Measurements from ENCODE around the gene TGFA.

TGFA gene

DNA sequence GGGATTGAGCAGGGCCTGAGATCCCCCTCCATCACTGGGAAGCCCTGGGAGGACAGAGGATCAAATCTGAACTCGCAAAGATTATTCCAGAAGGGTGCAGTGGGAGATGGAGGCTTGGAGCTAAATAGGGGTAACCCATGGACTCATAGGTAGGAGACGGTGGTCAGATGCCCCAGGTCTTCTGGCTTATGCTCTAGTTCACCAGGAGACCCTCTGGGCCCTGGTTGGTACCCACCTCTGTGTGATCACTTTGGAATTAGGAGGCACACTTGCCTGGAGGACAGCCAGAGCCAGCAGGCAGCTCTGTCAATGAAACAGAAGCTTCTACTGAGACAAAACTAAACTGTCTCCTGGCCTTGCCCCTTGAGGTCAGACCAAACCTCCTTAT is 110.6 kb downstream of the TGFA start:
- no peaks in the 10 kb centered on the region for H3K36me3 ChIP-seq (ENCODE audit: control insufficient read depth, insufficient read depth, low read length)
- no peaks in the 10 kb centered on the region for H3K9me3 ChIP-seq (ENCODE audit: control insufficient read depth, insufficient read depth, low read length)
- H3K9ac ChIP-seq (ENCODE audit: low read depth, low read length) = no peak overlapping the region
- H3K4me3 ChIP-seq (ENCODE audit: low read depth, low read length) = no peak overlapping the region
- peaks cover 77% of the 10 kb centered on the region for H3K27me3 ChIP-seq (ENCODE audit: control insufficient read depth, insufficient read depth, low read length)
- H3K27ac ChIP-seq (ENCODE audit: low read depth, low read length) = no peak overlapping the region
- no peaks in the 10 kb centered on the region for H3K4me1 ChIP-seq (ENCODE audit: control insufficient read depth, insufficient read depth, low read length)

DNA sequence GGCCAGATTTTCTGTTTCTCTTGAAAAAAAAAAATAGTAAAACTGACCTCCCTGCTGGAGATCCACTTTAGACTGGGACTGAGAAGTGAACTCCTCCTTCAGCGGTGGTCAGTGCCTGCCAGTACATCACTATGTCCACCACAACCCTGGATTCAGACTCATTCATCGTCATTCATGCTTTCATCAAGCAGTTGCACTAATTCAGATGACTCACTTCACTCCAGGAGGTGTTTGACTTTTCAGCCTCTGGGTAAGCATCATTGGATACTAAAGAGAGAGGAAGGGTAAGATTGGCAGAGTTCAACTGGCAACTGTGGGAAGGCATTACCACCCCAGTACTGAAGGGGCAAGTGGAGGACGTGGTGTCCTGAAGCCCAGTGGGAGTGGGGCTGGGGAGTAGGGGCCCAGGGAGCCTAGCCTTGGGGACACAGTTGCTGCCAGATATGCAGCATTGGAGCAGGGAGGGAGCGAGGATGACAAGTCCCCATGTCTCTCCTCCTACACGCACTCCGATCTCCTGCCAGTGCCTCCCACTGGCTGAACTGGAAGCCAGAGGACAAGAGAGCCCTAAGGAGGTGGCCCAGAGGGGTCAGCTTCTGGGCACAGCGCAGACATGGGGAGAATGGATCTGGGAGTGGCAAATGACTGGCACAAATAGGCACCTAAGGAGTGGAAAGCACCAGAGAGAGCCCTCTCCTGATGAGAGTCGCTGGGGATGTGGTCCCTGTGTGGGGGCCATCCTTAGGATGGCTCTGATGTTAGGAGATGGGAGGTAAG is 111.1 kb downstream of the TGFA start:
- Histone ChIP-seq H3K9ac (ENCODE audit: low read depth, low read length) (no peak overlapping the region), H3K27ac (ENCODE audit: low read depth, low read length) (no peak overlapping the region), H3K4me1 (ENCODE audit: control insufficient read depth, insufficient read depth, low read length) (no peaks in the 10 kb centered on the region), H3K4me3 (ENCODE audit: low read depth, low read length) (no peak overlapping the region), H3K9me3 (ENCODE audit: control insufficient read depth, insufficient read depth, low read length) (no peaks in the 10 kb centered on the region), H3K27me3 (ENCODE audit: control insufficient read depth, insufficient read depth, low read length) (peaks cover 78% of the 10 kb centered on the region), H3K36me3 (ENCODE audit: control insufficient read depth, insufficient read depth, low read length) (no peaks in the 10 kb centered on the region)

DNA sequence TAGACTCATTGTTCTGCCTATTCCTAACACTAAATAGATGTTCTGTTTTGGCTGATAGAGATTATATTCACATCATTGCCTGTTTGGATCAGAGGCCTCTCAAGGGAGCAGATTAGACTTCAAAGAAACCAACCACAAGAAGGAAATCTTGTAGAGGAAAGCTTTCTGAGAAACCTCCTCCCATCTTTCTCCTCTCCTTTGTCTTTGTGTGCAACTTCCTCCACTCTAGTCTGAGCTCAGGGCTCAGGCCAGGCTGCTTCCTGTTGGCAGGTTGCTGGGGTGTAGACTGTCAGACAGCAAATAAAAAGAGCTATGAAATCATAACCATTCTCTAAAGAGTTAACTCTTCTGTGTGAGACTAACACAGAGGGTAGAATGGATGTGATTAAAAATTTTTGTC is 113.0 kb downstream of the TGFA start:
- H3K4me3 ChIP-seq (ENCODE audit: low read depth, low read length) = no peak overlapping the region
- no peak overlapping the region for H3K27ac ChIP-seq (ENCODE audit: low read depth, low read length)
- H3K27me3 ChIP-seq (ENCODE audit: control insufficient read depth, insufficient read depth, low read length) = peaks cover 96% of the 10 kb centered on the region
- H3K9me3 ChIP-seq (ENCODE audit: control insufficient read depth, insufficient read depth, low read length) = no peaks in the 10 kb centered on the region
- H3K4me1 ChIP-seq (ENCODE audit: control insufficient read depth, insufficient read depth, low read length) = no peaks in the 10 kb centered on the region
- no peaks in the 10 kb centered on the region for H3K36me3 ChIP-seq (ENCODE audit: control insufficient read depth, insufficient read depth, low read length)
- H3K9ac ChIP-seq (ENCODE audit: low read depth, low read length) = no peak overlapping the region

DNA sequence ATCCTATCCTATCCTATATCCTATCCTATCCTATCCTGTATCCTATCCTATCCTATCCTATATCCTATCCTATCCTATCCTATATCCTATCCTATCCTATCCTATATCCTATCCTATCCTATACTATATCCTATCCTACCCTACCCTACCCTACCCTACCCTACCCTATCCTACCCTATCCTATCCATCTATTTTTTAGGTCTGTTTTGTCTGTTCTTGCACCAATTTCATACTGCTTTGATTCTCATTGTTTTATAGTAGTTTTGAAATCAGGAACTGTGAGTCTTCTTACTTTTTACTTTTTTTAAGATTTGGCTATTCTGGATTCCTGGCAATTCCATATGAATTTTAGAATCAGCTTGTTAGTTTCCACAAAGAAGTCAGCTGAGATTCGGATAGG is 118.5 kb downstream of the TGFA start:
- no peak overlapping the region for H3K27ac ChIP-seq (ENCODE audit: low read depth, low read length)
- peaks cover 80% of the 10 kb centered on the region for H3K27me3 ChIP-seq (ENCODE audit: control insufficient read depth, insufficient read depth, low read length)
- no peak overlapping the region for H3K4me3 ChIP-seq (ENCODE audit: low read depth, low read length)
- no peaks in the 10 kb centered on the region for H3K9me3 ChIP-seq (ENCODE audit: control insufficient read depth, insufficient read depth, low read length)
- H3K4me1 ChIP-seq (ENCODE audit: control insufficient read depth, insufficient read depth, low read length) = no peaks in the 10 kb centered on the region
- H3K9ac ChIP-seq (ENCODE audit: low read depth, low read length) = no peak overlapping the region
- no peaks in the 10 kb centered on the region for H3K36me3 ChIP-seq (ENCODE audit: control insufficient read depth, insufficient read depth, low read length)

DNA sequence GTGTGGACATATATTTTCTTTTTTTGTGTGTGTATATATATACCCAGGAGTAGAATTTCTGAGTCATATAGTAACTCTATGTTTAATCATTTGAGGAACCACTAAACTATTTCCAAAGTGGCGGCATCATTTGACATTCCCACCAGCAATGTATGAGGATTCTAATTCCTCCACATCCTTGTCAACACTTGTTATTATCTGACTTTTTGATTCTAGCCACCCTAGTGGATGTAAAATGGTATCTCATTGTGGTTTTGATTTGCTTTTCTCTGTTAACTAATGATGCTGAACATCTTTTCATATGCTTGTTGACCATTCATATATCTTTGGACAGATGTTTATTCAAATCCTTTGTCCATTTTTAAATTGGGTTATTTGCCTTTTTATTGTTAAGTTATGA is 120.3 kb downstream of the TGFA start:
- Histone ChIP-seq H3K9me3 (ENCODE audit: control insufficient read depth, insufficient read depth, low read length) (no peaks in the 10 kb centered on the region), H3K27me3 (ENCODE audit: control insufficient read depth, insufficient read depth, low read length) (peaks cover 71% of the 10 kb centered on the region), H3K36me3 (ENCODE audit: control insufficient read depth, insufficient read depth, low read length) (no peaks in the 10 kb centered on the region), H3K27ac (ENCODE audit: low read depth, low read length) (no peak overlapping the region), H3K4me3 (ENCODE audit: low read depth, low read length) (no peak overlapping the region), H3K9ac (ENCODE audit: low read depth, low read length) (no peak overlapping the region), H3K4me1 (ENCODE audit: control insufficient read depth, insufficient read depth, low read length) (no peaks in the 10 kb centered on the region)

DNA sequence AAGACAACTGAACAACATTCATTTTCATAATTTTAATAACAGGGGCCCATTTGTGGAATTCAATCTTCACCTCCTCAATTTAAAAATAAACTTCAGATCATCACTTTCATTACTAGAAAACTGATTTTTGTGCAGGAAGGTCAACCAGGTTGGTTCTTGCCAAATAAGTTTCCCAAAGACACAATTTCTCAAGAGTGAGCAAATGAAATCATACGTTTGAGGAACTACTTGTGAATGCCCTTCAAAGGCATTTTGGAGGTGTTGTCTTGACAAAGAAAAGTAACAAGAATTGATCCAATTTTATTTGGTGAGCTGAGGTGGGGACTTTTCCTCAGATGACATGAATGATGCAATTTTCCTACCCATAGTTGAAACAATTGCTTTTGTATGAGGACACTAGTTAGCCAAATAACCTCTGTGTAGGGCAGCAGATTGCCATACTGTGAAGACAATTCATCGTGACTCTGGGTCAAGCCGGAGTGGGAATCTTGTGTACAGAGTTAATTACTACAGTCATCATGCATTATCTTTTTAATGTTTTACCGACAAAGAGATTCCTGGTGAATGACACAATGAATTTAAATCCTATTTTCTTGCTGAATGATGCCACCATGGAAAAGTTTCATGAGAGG is 121.8 kb downstream of the TGFA start:
- Histone ChIP-seq H3K4me1 (ENCODE audit: control insufficient read depth, insufficient read depth, low read length) (no peaks in the 10 kb centered on the region), H3K9ac (ENCODE audit: low read depth, low read length) (no peak overlapping the region), H3K27ac (ENCODE audit: low read depth, low read length) (no peak overlapping the region), H3K9me3 (ENCODE audit: control insufficient read depth, insufficient read depth, low read length) (no peaks in the 10 kb centered on the region), H3K27me3 (ENCODE audit: control insufficient read depth, insufficient read depth, low read length) (peaks cover 69% of the 10 kb centered on the region), H3K36me3 (ENCODE audit: control insufficient read depth, insufficient read depth, low read length) (no peaks in the 10 kb centered on the region), H3K4me3 (ENCODE audit: low read depth, low read length) (no peak overlapping the region)

DNA sequence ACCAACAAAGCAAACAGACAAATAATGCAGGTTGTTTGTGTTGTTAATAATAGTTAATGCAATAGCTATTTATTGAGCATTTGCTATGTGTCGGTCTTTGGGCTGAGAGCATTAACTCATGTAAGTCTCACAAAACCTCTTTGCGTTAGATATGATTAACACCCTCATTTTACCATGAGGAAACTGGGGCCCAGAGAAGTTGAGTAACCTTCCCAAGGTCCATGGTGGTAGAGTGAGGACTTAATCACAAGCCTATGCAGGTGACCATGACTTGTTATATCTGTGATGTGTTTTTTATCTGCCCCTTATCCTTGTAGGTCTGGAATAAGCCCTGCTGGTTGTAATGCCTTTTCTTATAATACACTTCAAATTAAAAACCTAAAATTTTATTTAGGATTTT is 127.3 kb downstream of the TGFA start:
- Histone ChIP-seq H3K9ac (ENCODE audit: low read depth, low read length) (no peak overlapping the region), H3K4me1 (ENCODE audit: control insufficient read depth, insufficient read depth, low read length) (no peaks in the 10 kb centered on the region), H3K9me3 (ENCODE audit: control insufficient read depth, insufficient read depth, low read length) (no peaks in the 10 kb centered on the region), H3K4me3 (ENCODE audit: low read depth, low read length) (no peak overlapping the region), H3K27me3 (ENCODE audit: control insufficient read depth, insufficient read depth, low read length) (peaks cover 65% of the 10 kb centered on the region), H3K27ac (ENCODE audit: low read depth, low read length) (no peak overlapping the region), H3K36me3 (ENCODE audit: control insufficient read depth, insufficient read depth, low read length) (no peaks in the 10 kb centered on the region)

DNA sequence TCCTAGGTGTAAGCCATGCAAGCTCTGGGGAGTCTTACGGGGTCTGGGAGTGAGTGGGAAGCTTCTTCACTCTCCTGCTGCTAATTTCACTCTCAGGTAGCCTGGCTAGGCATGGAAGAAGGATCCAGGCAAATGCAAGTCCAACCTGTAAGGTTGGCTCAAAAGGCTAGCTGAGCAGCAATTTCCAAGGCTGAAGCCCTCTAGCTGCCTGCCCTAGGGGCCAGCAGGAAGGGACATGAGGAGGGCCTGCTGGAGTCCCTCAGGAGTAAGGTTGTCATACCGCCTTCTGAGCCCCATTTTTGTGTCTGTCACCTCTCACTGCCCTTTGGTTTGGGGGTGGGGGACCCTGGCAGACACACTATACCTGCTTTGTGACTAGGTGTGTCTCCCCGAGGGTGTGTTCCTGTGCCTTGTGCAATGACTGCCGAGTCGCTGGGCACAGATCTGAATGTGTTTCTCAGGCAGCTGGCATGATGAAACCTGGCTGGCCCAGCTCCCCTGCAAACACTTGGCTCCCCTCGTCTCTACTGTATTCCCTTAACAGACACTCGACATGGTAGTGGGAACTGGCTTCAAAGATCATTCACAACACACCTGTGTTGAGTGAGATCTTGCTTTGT is 127.8 kb downstream of the TGFA start:
- H3K4me3 ChIP-seq (ENCODE audit: low read depth, low read length) = no peak overlapping the region

DNA sequence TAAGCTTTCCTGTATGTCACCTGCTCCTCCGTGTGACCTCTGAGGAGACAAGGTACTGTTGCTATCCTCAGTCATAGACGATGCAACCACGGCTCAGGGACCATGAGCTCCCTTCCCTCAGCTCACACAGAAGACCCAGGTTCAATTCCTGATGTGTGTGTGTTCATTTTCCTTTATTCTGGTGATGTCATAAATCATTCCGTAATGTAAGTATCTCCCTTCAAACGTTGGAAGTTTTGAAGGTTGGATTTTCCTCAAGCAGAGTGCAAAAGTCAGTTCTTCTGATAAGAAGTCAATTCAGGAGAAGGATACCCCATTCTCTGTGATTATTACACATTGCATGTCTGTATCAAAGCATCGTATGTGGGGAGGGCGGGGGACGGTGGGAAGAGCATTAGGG is 132.9 kb downstream of the TGFA start:
- H3K9ac ChIP-seq (ENCODE audit: low read depth, low read length) = no peak overlapping the region
- H3K4me1 ChIP-seq (ENCODE audit: control insufficient read depth, insufficient read depth, low read length) = no peaks in the 10 kb centered on the region
- H3K27ac ChIP-seq (ENCODE audit: low read depth, low read length) = no peak overlapping the region
- H3K4me3 ChIP-seq (ENCODE audit: low read depth, low read length) = no peak overlapping the region
- H3K27me3 ChIP-seq (ENCODE audit: control insufficient read depth, insufficient read depth, low read length) = peaks cover 66% of the 10 kb centered on the region
- H3K36me3 ChIP-seq (ENCODE audit: control insufficient read depth, insufficient read depth, low read length) = no peaks in the 10 kb centered on the region
- H3K9me3 ChIP-seq (ENCODE audit: control insufficient read depth, insufficient read depth, low read length) = no peaks in the 10 kb centered on the region

More for the DNA sequence above, 127.8 kb downstream of the TGFA start:
- no peak overlapping the region for H3K9ac ChIP-seq (ENCODE audit: low read depth, low read length)
- H3K4me1 ChIP-seq (ENCODE audit: control insufficient read depth, insufficient read depth, low read length) = no peaks in the 10 kb centered on the region
- H3K36me3 ChIP-seq (ENCODE audit: control insufficient read depth, insufficient read depth, low read length) = no peaks in the 10 kb centered on the region
- H3K27me3 ChIP-seq (ENCODE audit: control insufficient read depth, insufficient read depth, low read length) = peaks cover 64% of the 10 kb centered on the region
- no peaks in the 10 kb centered on the region for H3K9me3 ChIP-seq (ENCODE audit: control insufficient read depth, insufficient read depth, low read length)
- H3K27ac ChIP-seq (ENCODE audit: low read depth, low read length) = no peak overlapping the region

DNA sequence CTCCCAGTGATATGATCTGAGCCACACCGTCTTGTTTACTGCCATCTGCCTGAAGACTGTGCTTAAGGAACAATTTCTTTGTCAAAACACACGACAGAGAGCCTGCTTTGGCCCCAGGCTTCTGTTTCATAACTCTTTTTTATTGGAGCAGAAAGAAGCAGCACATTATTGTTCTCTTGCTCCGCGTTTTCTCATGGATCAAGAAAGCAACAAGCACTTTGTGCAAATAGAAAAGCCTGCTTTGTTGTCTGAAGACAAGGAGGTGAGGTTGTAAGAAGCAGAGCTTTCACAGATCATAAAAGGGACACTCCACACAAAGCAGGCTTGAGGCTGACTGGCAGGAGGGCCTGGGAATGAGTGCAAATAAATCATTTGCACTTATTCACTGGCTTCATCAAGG is 133.5 kb downstream of the TGFA start:
- no peak overlapping the region for H3K4me3 ChIP-seq (ENCODE audit: low read depth, low read length)
- no peaks in the 10 kb centered on the region for H3K36me3 ChIP-seq (ENCODE audit: control insufficient read depth, insufficient read depth, low read length)
- H3K9me3 ChIP-seq (ENCODE audit: control insufficient read depth, insufficient read depth, low read length) = no peaks in the 10 kb centered on the region
- H3K9ac ChIP-seq (ENCODE audit: low read depth, low read length) = no peak overlapping the region
- H3K27me3 ChIP-seq (ENCODE audit: control insufficient read depth, insufficient read depth, low read length) = peaks cover 66% of the 10 kb centered on the region
- H3K4me1 ChIP-seq (ENCODE audit: control insufficient read depth, insufficient read depth, low read length) = no peaks in the 10 kb centered on the region
- no peak overlapping the region for H3K27ac ChIP-seq (ENCODE audit: low read depth, low read length)

DNA sequence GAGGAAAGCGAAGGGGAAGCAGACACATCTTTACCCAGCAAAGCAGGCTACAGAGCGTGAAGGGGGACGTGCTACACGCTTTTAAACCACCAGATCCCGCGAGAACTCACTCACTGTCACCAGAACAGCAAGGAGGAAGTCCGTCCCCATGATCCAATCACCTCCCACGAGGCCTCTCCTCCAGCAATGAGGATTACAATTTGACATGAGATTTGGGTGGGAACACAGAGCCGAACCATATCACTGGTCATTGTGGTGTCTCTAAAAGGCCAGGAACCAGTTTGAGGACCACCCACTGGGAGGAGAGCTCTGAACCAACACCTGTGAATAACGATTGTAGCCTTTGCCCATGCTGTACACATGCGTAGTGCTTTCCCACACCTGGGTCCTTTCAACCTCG is 135.1 kb downstream of the TGFA start:
- peaks cover 56% of the 10 kb centered on the region for H3K27me3 ChIP-seq (ENCODE audit: control insufficient read depth, insufficient read depth, low read length)
- H3K4me3 ChIP-seq (ENCODE audit: low read depth, low read length) = no peak overlapping the region
- H3K4me1 ChIP-seq (ENCODE audit: control insufficient read depth, insufficient read depth, low read length) = no peaks in the 10 kb centered on the region
- H3K27ac ChIP-seq (ENCODE audit: low read depth, low read length) = no peak overlapping the region
- no peaks in the 10 kb centered on the region for H3K9me3 ChIP-seq (ENCODE audit: control insufficient read depth, insufficient read depth, low read length)
- H3K9ac ChIP-seq (ENCODE audit: low read depth, low read length) = no peak overlapping the region
- H3K36me3 ChIP-seq (ENCODE audit: control insufficient read depth, insufficient read depth, low read length) = no peaks in the 10 kb centered on the region
